Mesendoderm (in vitro differentiated cells): ENCODE measurements around the gene ADAM22.
A peak's percentile ranks its signal among the peaks of the same experiment; 100 is the strongest.

Source experiments
- DNase-seq: peaks from one replicate; pipeline ENCODE4 v3.0.0; 2013
- H2AK5ac ChIP-seq: 2 replicates; pipeline ENCODE4 v1.6.1; 2013; ENCODE audit warnings: low read length, inconsistent platforms
- H2BK120ac ChIP-seq: 2 replicates; pipeline ENCODE4 v1.6.1; 2013; ENCODE audit warnings: low read depth, mild to moderate bottlenecking, low read length, moderate library complexity, mixed read lengths
- H2BK15ac ChIP-seq: replicated peaks from 2 replicates; pipeline ENCODE4 v1.6.1; 2013; ENCODE audit warnings: low read depth, mild to moderate bottlenecking, moderate library complexity
- H2BK5ac ChIP-seq: 2 replicates; pipeline ENCODE4 v1.6.1; 2013; ENCODE audit warnings: low read length, inconsistent platforms
- H3K18ac ChIP-seq: 2 replicates; pipeline ENCODE4 v1.6.1; 2013; ENCODE audit warnings: mild to moderate bottlenecking, low read length, mixed read lengths
- H3K23ac ChIP-seq: one replicate; pipeline ENCODE4 v1.6.1; 2013; ENCODE audit warnings: low read length
- H3K27ac ChIP-seq: 2 replicates; pipeline ENCODE4 v1.5.1; 2013; ENCODE audit warnings: low read depth, mild to moderate bottlenecking, inconsistent platforms, low read length, moderate library complexity
- H3K27me3 ChIP-seq: 2 replicates; pipeline ENCODE4 v1.6.1; 2013; ENCODE audit warnings: low read length, control low read depth, mild to moderate bottlenecking, inconsistent platforms; ENCODE audit not compliant: insufficient read depth, poor library complexity
- H3K36me3 ChIP-seq: 2 replicates; pipeline ENCODE4 v1.6.1; 2013; ENCODE audit warnings: low read length, inconsistent platforms; ENCODE audit not compliant: control insufficient read depth, insufficient read depth
- H3K4ac ChIP-seq: one replicate; pipeline ENCODE4 v1.6.1; 2013; ENCODE audit warnings: low read depth, mild to moderate bottlenecking, low read length, moderate library complexity
- H3K4me1 ChIP-seq: 2 replicates; pipeline ENCODE4 v1.6.1; 2013; ENCODE audit warnings: low read depth, low read length, inconsistent platforms; ENCODE audit not compliant: control insufficient read depth
- H3K4me2 ChIP-seq: 2 replicates; pipeline ENCODE4 v1.6.1; 2013; ENCODE audit warnings: low read length
- H3K4me3 ChIP-seq: 2 replicates; pipeline ENCODE4 v1.5.1; 2013; ENCODE audit warnings: mild to moderate bottlenecking, low read length
- H3K56ac ChIP-seq: one replicate; pipeline ENCODE4 v1.6.1; 2013; ENCODE audit warnings: low read length
- H3K79me1 ChIP-seq: 2 replicates; pipeline ENCODE4 v1.6.1; 2013; ENCODE audit warnings: low read length, inconsistent platforms
- H3K79me2 ChIP-seq: 2 replicates; pipeline ENCODE4 v1.6.1; 2013; ENCODE audit warnings: mild to moderate bottlenecking, low read length; ENCODE audit not compliant: control insufficient read depth, insufficient read depth
- H3K9ac ChIP-seq: 2 replicates; pipeline ENCODE4 v1.6.1; 2013; ENCODE audit warnings: low read length, inconsistent platforms
- H4K5ac ChIP-seq: one replicate; pipeline ENCODE4 v1.6.1; 2013; ENCODE audit warnings: low read length
- H4K8ac ChIP-seq: one replicate; pipeline ENCODE4 v1.6.1; 2013; ENCODE audit warnings: low read depth, mild to moderate bottlenecking, control low read depth, low read length, moderate library complexity
- WGBS: extraction: QIAGEN DNeasy Blood & Tissue Kit; methylation state at CpG from one replicate; pipeline ENCODE4 v1.1.7; 2013; ENCODE audit warnings: low lambda C conversion rate, missing lambda C conversion rate; ENCODE audit not compliant: insufficient coverage; ENCODE audit errors: extremely low coverage; 5-methylcytosine and 5-hydroxymethylcytosine counted together

Gene ADAM22

GRCh38 chr7:88090240-88090639 lies 156.2 kb downstream of the ADAM22 start:
- no peak overlapping the region for H4K5ac ChIP-seq
- H3K79me2 ChIP-seq = no peaks in the 10 kb centered on the region
- no peak overlapping the region for H3K23ac ChIP-seq
- H3K18ac ChIP-seq = no peak overlapping the region
- no CpG with 5 or more reads among the region's 1 CpG for WGBS
- no peaks in the 10 kb centered on the region for H3K79me1 ChIP-seq
- H3K27ac ChIP-seq = no peak overlapping the region
- H3K4me1 ChIP-seq = no peaks in the 10 kb centered on the region
- no peak overlapping the region for H4K8ac ChIP-seq
- H3K4me2 ChIP-seq = no peak overlapping the region
- H2BK5ac ChIP-seq = no peak overlapping the region
- H2BK15ac ChIP-seq = no peak overlapping the region
- no peak overlapping the region for H2AK5ac ChIP-seq
- no peak overlapping the region for H3K9ac ChIP-seq
- H3K56ac ChIP-seq = no peak overlapping the region
- no peak for DNase-seq
- H3K36me3 ChIP-seq = no peaks in the 10 kb centered on the region
- no peak overlapping the region for H3K4me3 ChIP-seq
- no peaks in the 10 kb centered on the region for H3K27me3 ChIP-seq
- no peak overlapping the region for H3K4ac ChIP-seq
- H2BK120ac ChIP-seq = no peak overlapping the region

- Histone ChIP-seq H3K4me1 (no peaks in the 10 kb centered on the region), H3K23ac (no peak overlapping the region), H3K36me3 (no peaks in the 10 kb centered on the region), H4K8ac (no peak overlapping the region), H2AK5ac (no peak overlapping the region), H3K27ac (no peak overlapping the region), H3K27me3 (no peaks in the 10 kb centered on the region), H3K9ac (no peak overlapping the region), H3K4me2 (no peak overlapping the region), H3K18ac (no peak overlapping the region), H2BK15ac (no peak overlapping the region), H2BK5ac (no peak overlapping the region), H4K5ac (no peak overlapping the region), H3K56ac (no peak overlapping the region), H3K4ac (no peak overlapping the region), H3K79me2 (no peaks in the 10 kb centered on the region), H3K79me1 (no peaks in the 10 kb centered on the region), H3K4me3 (no peak overlapping the region), H2BK120ac (no peak overlapping the region)
- no CpG with 5 or more reads among the region's 2 CpGs for WGBS
- no peak for DNase-seq
Observed at GRCh38 chr7:88090671-88091070, 156.6 kb downstream of the ADAM22 start.

- no peak overlapping the region for H2BK120ac ChIP-seq
- no peak overlapping the region for H3K4ac ChIP-seq
Observed at GRCh38 chr7:88091988-88092675, 158.1 kb downstream of the ADAM22 start.

GRCh38 chr7:88092676-88092999 lies 158.6 kb downstream of the ADAM22 start:
- H3K4me2 ChIP-seq = no peak overlapping the region
- H3K4me3 ChIP-seq = no peak overlapping the region
- H3K27ac ChIP-seq = no peak overlapping the region
- H2BK120ac ChIP-seq = no peak overlapping the region
- no peak overlapping the region for H3K9ac ChIP-seq
- H3K56ac ChIP-seq = no peak overlapping the region
- H2AK5ac ChIP-seq = no peak overlapping the region
- H2BK15ac ChIP-seq = no peak overlapping the region
- no peak overlapping the region for H3K4ac ChIP-seq
- H3K79me2 ChIP-seq = no peaks in the 10 kb centered on the region
- H4K5ac ChIP-seq = no peak overlapping the region
- H3K36me3 ChIP-seq = no peaks in the 10 kb centered on the region
- no peak overlapping the region for H3K18ac ChIP-seq
- no peak for DNase-seq
- H3K79me1 ChIP-seq = no peaks in the 10 kb centered on the region
- H3K23ac ChIP-seq = no peak overlapping the region
- H2BK5ac ChIP-seq = no peak overlapping the region
- no peak overlapping the region for H4K8ac ChIP-seq
- no peaks in the 10 kb centered on the region for H3K4me1 ChIP-seq
- no peaks in the 10 kb centered on the region for H3K27me3 ChIP-seq

More at GRCh38 chr7:88091988-88092675, 158.1 kb downstream of the ADAM22 start:
- no peak for DNase-seq
- Histone ChIP-seq H3K4me2 (no peak overlapping the region), H3K18ac (no peak overlapping the region), H3K56ac (no peak overlapping the region), H3K9ac (no peak overlapping the region), H3K4me1 (no peaks in the 10 kb centered on the region), H2AK5ac (no peak overlapping the region), H3K27ac (no peak overlapping the region), H3K27me3 (no peaks in the 10 kb centered on the region), H3K79me2 (no peaks in the 10 kb centered on the region), H3K23ac (no peak overlapping the region), H3K4me3 (no peak overlapping the region), H2BK5ac (no peak overlapping the region), H4K5ac (no peak overlapping the region), H4K8ac (no peak overlapping the region), H3K79me1 (no peaks in the 10 kb centered on the region), H3K36me3 (no peaks in the 10 kb centered on the region), H2BK15ac (no peak overlapping the region)
- no CpG with 5 or more reads among the region's 3 CpGs for WGBS

GRCh38 chr7:88101769-88102168 lies 167.7 kb downstream of the ADAM22 start:
- DNase-seq = no peak
- H3K27me3 ChIP-seq = no peaks in the 10 kb centered on the region
- H2AK5ac ChIP-seq = no peak overlapping the region
- no peaks in the 10 kb centered on the region for H3K36me3 ChIP-seq
- H3K4me3 ChIP-seq = no peak overlapping the region
- no peak overlapping the region for H3K4ac ChIP-seq
- H3K56ac ChIP-seq = no peak overlapping the region
- no peak overlapping the region for H3K23ac ChIP-seq
- H3K79me1 ChIP-seq = no peaks in the 10 kb centered on the region
- H2BK120ac ChIP-seq = no peak overlapping the region
- no peak overlapping the region for H3K9ac ChIP-seq
- peaks cover 5% of the 10 kb centered on the region for H3K4me1 ChIP-seq
- no peaks in the 10 kb centered on the region for H3K79me2 ChIP-seq
- no CpG with 5 or more reads among the region's 1 CpG for WGBS
- no peak overlapping the region for H3K27ac ChIP-seq
- H2BK15ac ChIP-seq = no peak overlapping the region
- no peak overlapping the region for H4K5ac ChIP-seq
- no peak overlapping the region for H3K4me2 ChIP-seq
- no peak overlapping the region for H3K18ac ChIP-seq
- H2BK5ac ChIP-seq = no peak overlapping the region
- H4K8ac ChIP-seq = no peak overlapping the region

- Histone ChIP-seq H2BK15ac (no peak overlapping the region), H2BK5ac (no peak overlapping the region), H3K27me3 (no peaks in the 10 kb centered on the region), H3K4me1 (peaks cover 5% of the 10 kb centered on the region), H3K27ac (no peak overlapping the region), H2AK5ac (no peak overlapping the region), H2BK120ac (no peak overlapping the region), H3K56ac (no peak overlapping the region), H4K5ac (no peak overlapping the region), H3K23ac (no peak overlapping the region), H3K9ac (no peak overlapping the region), H3K4ac (no peak overlapping the region), H4K8ac (no peak overlapping the region), H3K79me1 (no peaks in the 10 kb centered on the region), H3K4me3 (no peak overlapping the region), H3K18ac (no peak overlapping the region), H3K4me2 (no peak overlapping the region), H3K79me2 (no peaks in the 10 kb centered on the region), H3K36me3 (no peaks in the 10 kb centered on the region)
- DNase-seq = peak; percentile 62
- no CpG with 5 or more reads among the region's 1 CpG for WGBS
Observed at GRCh38 chr7:88102675-88103074, 168.6 kb downstream of the ADAM22 start.
